Peyer's patch (tissue), 4 donors: ENCODE data around the gene KIFC1.

Experiments
- POLR2A ChIP-seq, 2 donors: fragments of 450-650 bp; IDR thresholded peaks; one replicate each; pipeline ENCODE4 v1.5.1; 2017; ENCODE audit warnings: antibody characterized with exemption in 2 of 2, mild to moderate bottlenecking in 2 of 2, moderate library complexity in 2 of 2
- TF ChIP-seq, protein P1 (sequence below), 6 experiments: fragments of 450-650 bp in 4 of 6; fragments of 200-600 bp in 2 of 6; sonication (generic) in 1 of 6; IDR thresholded peaks; one replicate each; pipeline ENCODE4 v1.5.1; 2017 to 2019; ENCODE audit warnings: antibody characterized with exemption in 6 of 6, mild to moderate bottlenecking in 3 of 6, moderate library complexity in 1 of 6

DNA sequence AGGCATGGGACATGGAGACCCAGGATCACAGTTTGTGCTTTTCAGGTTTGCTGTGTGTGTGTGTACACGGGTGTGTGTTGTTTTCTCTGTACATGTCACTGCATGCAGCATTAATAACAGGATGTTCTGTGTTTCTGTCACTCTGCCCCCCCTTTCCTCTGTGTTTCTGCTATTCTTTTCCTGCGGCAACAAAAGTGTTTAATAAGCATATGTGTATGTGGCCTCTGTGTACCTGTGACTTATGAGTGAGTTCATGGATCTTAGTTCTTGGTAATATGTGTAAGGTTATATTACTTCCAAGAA, 38.1 kb downstream of the KIFC1 start:
- TF ChIP-seq, protein P1, sequence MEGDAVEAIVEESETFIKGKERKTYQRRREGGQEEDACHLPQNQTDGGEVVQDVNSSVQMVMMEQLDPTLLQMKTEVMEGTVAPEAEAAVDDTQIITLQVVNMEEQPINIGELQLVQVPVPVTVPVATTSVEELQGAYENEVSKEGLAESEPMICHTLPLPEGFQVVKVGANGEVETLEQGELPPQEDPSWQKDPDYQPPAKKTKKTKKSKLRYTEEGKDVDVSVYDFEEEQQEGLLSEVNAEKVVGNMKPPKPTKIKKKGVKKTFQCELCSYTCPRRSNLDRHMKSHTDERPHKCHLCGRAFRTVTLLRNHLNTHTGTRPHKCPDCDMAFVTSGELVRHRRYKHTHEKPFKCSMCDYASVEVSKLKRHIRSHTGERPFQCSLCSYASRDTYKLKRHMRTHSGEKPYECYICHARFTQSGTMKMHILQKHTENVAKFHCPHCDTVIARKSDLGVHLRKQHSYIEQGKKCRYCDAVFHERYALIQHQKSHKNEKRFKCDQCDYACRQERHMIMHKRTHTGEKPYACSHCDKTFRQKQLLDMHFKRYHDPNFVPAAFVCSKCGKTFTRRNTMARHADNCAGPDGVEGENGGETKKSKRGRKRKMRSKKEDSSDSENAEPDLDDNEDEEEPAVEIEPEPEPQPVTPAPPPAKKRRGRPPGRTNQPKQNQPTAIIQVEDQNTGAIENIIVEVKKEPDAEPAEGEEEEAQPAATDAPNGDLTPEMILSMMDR (IDR thresholded peaks at IDR 0.05), result no peak
- TF ChIP-seq POLR2A (IDR thresholded peaks at IDR 0.05), result peak in 1 of 2 donors; percentile 12
